ENCODE data around the gene CALM3.

CALM3 gene

DNA sequence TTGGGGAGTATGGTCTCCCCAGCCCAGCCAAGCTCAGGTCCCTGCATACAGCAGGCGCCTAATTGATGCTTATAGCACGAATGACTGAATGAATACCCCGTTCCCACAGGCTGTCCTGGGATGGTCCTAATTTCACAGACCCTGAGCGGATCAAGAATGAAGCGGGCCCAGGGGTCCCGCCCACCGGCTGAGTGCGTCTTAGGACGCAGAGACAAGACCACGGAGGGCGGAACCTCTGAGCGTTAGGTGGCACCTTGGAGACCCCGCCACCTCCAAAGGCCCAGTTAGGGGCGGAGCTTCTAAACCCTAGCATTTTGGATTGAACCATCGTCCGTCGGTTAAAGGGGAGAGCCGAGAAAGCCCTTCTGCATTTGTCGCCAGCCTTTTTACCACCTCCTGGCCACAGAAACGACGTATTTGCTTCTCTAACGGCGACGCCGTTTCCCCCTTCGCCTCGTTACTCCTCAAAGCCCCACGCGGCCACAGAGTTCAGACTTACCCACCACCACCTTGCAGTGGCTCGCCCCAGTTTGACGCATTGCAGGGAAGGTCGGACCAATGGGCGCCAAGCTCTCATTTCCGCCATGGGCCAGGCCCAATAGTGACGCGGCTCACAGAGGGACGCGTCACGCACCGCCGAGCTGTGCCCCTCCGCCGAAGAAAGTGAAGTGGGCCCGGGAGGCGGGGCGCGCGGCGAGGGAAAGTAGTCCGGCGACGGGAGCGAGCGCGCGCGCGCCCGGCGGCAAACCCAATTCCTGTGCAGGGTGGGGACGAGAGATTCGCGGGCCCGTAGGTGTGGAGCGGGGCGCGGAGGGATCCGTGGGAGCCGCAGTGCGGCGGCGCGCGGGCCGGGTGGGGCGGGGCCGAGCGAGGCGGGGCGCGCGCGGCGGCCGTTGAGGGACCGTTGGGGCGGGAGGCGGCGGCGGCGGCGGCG is 479 bp upstream of the CALM3 start:
- DNase-seq: peak; percentile 94

DNA sequence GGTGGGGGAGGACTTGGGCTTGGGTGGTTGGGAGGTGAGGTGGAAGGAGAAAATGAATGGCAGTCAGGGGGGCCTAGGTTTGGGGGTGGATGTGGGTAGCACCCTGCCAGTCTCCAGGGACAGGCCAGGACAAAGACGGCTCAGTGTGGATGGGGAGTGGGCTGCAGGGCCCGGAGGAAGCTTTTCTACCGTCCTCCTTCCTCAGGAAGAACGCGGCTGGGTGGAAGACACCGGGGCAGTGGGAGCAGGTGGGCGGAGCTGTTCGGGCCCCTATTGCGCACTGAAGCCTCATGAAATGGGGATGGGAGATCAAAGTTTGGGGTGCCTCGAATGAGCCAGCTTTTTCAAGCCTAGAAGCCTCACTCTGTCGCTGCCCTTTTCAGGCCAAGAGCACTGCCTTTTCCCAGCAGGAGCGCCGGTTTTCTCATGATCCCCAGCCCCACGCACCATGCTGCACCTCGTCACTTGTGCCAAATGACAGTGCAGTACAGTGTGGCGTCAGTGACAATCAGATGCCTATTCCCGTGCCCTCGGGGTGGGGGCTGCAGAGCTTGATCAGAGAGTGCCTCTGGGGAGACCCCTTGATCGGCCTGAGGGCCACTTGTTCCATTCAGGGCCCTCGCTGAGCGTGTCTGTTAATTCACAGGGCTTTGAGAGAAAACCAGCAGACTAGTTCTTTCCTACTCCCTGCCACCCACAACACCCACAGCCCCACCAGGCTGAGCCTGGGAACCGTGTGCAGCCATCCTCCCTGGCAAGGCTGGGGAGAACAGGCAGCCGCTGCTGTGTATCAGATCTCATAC is 1.5 kb downstream of the CALM3 start:
- no peak for DNase-seq

DNA sequence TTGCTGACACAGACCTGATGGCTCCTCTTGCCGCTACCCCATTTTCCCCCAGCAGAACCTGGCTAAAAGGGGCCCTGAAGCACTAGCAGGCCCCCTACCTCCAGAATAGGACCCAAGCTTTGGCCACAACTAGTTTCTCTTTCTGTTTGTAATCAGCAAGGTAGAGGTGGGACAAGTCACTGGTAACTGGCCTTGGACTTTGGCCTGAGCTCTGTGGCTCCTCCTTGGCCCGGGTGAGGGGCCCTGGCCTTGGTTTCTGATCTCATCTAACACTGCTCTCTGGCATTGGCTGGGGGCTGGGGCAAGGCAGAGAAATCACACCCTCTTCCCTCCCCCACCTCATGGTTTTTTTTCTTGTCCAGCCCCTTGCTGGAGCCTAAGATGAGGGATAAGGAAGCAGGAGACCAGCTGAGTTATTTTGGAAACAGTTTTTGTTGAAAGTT is 2.1 kb downstream of the CALM3 start:
- no peak for DNase-seq

DNA sequence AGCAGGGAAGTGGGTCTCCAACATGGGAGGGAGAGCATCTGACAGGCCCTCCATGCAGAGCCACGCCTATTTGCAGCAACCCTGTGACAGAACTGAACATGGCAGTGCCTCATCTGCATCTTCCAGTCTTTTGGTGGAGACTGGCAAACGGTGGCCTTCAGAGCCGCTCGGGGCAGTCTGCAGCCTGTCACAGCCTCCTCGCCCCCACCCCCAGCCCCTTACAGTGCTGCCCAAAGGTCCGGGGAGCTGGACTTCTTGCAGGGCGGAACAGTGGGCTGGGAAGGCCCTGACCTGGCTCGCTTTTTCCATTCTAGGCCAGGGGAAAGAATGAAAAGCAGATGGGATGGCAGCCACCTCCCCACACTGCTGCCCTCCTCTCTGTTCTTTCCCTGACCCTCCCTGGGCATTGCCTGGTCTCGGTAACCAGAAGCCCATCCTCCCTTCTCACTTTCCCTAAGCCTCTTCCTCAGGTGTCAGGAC is 2.7 kb downstream of the CALM3 start:
- no peak for DNase-seq

DNA sequence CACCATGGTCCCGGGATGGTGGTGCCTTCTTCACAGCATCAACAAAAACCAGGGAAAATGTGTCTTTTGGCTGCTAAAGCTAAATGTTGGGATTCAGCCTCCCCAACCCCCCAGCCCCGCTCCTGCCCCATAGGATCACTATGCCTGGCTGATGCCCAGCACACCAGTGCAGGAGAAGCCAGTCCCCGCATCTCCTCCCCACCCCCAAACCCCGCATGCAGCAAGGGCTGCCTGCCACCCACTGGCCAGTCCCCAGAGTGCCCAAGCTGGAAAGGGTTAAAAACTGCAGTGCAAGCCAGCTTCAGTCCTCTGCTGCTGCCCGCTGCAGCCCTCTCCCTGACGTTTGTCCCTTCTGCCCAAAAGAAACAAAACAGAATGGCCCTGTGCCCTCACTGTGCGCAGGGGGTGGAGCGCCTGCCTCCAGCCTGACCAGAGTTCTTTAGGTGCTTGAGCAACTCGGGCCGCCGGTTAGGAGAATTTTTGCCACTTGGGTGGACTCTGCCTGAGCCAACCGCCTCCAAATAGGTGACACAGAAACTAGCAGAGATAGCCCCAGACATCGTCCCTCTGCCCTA is 3.7 kb downstream of the CALM3 start:
- no peak for DNase-seq

DNA sequence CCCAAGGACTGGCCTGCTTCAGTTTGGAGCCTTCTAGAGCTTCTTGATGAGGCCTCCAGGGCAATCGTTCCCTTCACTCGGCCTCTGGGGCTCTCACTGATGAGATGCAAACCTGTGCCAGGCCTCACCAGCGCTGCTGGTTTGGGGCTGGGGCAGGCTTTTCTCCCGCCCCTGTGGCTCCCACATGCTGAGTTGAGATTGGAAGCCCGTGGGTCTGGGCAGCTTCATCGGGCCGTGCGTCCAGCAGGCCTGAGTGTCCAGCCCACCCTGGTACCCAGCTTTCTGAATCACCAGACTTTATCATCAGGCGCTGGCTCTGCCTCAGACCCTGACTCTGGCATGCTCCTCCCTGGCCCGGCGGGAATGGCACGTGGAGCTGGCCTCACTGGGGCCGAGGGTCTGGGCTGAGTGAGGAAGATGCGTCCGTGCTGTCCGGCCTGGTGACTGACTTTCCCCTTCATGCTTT is 4.3 kb downstream of the CALM3 start:
- DNase-seq: no peak

DNA sequence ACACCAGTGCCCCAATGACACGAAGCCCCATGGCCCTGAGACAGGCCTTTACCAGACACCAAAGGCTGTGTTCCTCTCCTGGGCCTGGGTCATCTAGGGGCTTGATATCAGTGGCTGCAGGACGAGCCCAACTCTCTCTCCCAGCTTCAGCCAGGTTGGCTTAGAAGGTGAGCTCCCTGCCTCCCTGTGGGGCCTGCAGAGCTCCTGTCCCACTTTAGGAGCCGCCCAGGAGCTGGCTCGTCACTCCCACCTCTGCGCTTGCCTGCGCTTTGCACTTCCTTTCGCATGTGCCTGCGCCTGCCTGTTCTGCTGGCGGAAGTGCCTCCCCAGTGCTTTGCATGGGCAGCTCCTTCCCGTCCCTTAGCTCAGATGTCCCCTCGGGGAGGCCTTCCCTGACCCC is 4.9 kb downstream of the CALM3 start:
- no peak for DNase-seq

DNA sequence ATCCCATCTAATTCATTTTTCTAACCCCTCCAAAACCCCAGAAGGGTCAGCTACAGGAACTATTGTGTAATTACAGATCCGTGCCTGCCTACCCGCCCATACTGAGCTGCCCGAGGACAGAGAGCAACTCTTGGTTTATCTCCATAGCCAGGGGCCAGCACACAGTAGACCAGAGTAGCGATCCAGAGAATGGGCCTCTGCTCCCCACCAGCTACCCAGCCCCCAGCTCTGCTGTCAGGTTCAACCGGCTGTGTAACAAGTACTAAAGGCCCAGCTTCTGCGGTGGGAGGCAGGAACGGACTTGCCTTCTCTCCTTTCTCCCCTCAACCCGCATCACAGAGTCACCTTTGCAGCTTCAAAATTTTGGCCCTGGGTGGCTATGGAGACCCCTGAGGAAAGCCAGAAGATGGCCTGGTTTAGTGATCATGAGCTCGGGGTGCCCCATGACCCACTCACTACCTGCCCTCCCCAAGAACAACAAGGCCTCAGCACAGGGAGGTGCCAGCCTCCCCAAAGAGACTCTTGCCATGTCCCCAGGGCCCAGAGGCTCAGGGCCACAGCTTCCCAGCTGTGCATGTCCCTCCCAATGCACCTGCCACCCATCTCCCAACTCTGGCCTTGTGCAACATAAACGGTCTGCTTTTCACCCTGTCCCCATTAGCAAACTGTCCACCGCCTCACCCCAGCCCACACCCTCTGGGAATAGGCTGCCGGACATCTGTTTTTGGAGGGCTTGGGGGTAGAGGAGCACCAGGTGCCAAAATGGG is 5.7 kb downstream of the CALM3 start:
- DNase-seq: no peak

DNA sequence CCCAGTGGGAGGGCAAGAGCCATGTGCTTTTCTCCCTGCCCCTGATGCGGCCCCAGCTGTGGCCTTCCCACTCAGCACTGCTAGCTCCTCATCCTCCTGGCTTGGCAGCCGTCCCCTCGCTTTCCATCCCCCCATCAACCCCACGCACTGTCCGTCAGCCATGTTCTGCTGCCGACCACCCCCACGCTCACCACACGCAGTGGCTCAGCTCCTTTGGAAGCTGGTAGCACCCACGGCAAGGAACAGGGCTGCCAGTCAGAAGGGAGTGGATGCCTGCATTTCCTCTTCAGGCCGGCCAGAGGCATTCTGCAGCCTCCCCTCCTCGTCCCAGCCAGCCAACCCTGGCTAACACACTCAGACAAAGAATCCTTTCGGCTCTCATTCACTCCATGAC is 6.3 kb downstream of the CALM3 start:
- DNase-seq: no peak

DNA sequence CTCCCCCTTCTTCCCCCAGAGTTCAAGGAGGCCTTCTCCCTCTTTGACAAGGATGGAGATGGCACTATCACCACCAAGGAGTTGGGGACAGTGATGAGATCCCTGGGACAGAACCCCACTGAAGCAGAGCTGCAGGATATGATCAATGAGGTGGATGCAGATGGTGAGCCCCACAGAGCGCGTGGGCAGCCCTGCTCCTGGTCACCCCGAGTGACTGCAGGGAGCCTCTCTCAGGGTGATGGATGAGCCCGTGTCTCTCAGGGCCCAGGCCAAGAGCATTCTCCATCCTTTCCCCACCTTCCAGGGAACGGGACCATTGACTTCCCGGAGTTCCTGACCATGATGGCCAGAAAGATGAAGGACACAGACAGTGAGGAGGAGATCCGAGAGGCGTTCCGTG is 7.0 kb downstream of the CALM3 start:
- no peak for DNase-seq

DNA sequence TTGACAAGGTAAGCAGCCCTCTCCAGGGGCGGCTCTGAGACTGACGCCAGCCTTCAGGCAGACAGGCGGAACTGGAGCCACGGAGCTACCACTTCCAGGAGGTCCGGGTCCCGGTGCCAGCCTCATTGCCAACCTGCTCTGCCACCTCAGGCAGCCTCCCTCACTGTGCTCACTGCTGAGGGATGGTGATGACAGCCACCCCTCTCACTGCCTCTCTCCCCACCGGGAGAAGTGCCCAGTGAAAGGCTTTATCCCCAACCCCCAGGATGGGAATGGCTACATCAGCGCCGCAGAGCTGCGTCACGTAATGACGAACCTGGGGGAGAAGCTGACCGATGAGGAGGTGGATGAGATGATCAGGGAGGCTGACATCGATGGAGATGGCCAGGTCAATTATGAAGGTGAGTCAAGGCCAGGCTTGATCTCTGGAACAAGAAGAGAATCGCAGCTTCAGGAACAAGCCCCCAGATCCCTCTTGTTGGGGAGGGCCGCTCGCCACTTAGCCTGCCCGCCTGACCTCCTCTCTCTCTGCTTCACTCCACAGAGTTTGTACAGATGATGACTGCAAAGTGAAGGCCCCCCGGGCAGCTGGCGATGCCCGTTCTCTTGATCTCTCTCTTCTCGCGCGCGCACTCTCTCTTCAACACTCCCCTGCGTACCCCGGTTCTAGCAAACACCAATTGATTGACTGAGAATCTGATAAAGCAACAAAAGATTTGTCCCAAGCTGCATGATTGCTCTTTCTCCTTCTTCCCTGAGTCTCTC is 7.6 kb downstream of the CALM3 start:
- no peak for DNase-seq

DNA sequence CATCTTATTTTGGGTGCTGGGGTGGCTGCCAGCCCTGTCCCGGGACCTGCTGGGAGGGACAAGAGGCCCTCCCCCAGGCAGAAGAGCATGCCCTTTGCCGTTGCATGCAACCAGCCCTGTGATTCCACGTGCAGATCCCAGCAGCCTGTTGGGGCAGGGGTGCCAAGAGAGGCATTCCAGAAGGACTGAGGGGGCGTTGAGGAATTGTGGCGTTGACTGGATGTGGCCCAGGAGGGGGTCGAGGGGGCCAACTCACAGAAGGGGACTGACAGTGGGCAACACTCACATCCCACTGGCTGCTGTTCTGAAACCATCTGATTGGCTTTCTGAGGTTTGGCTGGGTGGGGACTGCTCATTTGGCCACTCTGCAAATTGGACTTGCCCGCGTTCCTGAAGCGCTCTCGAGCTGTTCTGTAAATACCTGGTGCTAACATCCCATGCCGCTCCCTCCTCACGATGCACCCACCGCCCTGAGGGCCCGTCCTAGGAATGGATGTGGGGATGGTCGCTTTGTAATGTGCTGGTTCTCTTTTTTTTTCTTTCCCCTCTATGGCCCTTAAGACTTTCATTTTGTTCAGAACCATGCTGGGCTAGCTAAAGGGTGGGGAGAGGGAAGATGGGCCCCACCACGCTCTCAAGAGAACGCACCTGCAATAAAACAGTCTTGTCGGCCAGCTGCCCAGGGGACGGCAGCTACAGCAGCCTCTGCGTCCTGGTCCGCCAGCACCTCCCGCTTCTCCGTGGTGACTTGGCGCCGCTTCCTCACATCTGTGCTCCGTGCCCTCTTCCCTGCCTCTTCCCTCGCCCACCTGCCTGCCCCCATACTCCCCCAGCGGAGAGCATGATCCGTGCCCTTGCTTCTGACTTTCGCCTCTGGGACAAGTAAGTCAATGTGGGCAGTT is 8.6 kb downstream of the CALM3 start:
- DNase-seq: no peak

DNA sequence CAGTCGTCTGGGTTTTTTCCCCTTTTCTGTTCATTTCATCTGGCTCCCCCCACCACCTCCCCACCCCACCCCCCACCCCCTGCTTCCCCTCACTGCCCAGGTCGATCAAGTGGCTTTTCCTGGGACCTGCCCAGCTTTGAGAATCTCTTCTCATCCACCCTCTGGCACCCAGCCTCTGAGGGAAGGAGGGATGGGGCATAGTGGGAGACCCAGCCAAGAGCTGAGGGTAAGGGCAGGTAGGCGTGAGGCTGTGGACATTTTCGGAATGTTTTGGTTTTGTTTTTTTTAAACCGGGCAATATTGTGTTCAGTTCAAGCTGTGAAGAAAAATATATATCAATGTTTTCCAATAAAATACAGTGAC is 9.3 kb downstream of the CALM3 start:
- no peak for DNase-seq

DNA sequence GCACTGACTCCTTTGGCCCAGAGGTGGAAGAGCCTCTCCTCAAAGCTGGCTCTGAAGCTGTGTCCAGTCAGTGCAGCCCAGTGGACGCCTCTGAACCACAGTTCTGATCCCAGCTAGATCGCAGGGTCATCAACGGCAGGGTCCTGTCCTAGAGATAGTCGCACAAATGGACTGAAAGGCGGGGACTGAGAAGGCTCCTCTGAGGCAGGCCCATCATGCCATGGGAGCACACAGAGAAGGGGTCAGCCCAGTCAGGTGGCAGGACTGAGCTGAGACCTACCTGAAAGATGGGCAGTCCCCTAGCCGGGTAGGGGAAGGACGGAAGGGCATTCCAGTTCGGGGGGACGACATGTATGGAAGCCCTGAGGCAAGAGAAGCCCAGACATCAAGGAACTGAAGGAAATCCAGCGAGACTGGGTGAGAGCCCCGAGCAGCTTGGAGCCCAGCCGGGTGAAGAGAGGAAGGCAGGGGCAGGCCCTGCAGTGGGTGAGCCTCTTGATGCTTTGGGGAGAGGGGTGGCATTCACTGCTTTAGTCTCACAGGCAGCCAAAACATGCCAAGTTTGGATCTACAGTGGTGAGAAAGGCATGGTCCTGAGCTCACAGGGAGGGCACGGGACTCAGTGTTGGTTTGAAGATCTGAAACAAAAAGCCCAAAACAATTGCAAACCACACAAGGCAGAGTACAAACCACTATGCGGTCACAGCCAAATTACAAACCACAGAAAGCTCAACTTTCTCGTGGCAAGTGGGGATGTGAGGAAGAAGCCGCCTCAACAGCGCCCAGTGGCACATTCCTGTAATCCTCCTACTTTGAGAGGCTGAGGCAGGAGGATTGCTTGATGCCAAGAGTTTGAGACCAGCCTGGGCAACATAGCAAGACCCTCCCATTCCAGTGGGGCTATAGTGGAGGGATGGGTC is 10.0 kb downstream of the CALM3 start:
- DNase-seq: peak; percentile 19

DNA sequence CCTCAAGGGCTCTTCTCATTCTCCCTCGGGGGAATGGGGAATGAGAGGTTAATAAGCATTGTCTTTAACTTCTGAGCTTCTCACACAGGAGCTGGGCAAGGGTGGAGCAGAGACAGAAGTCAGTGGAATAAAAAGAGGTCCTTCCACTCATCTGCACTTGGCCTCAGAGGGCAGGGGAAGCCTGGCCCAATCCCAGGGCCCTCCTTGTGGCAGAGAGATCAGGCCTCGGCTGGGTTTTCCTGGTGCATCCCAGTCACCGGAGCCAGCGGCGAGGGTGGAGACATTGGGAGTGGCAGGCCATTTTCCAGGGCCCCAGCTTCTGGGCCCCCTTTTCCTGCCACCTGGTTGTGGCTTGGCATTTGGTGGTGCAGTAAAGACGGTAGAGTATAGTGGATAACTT is 10.6 kb downstream of the CALM3 start:
- no peak for DNase-seq

DNA sequence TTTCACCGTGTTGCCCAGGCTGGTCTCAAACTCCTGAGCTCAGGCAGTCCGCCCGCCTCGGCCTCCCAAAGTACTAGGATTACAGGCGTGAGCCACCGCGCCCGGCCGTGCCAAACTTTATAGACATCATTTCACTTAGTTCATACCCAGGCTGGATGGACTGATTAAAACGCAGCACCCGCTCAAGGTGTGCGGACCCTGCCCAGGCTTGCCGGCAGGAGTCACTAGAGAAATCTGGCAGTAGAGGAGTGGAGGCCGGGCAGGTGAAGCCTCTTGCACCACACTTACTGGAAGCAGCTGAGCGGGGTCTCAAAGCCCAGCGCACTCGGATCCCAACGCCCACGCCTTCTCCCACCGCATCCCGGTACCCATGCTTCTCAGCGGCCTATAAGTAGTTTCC is 12.4 kb downstream of the CALM3 start:
- DNase-seq: no peak

DNA sequence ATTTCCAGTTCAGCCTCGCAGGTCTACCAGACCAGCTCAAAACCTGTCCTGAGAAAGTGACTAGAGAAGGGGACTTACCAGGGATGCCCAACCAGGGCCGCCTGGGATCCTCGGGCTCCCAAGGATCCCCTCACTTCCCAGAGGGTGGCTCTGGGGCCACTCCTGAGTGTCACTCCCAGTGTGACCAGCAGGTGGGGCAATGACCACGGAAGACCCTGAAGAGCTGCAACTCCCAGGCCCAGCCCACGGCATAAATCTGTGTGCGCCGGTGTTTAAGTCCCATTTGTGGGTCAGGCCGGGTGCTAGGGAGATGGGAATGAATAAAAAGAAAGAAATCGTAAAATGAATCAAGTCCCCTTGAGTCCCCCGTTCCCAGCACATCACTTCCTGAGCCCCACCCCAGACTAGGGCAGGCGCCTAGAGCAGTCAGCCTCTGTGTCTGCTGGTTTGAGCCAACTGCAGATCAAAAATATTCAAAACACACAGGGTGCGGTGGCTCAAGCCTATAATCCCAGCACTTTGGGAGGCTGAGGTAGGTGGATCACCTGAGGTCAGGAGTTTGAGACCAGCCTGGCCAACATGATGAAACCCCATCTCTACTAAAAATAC is 13.1 kb downstream of the CALM3 start:
- peak; percentile 80 for DNase-seq

DNA sequence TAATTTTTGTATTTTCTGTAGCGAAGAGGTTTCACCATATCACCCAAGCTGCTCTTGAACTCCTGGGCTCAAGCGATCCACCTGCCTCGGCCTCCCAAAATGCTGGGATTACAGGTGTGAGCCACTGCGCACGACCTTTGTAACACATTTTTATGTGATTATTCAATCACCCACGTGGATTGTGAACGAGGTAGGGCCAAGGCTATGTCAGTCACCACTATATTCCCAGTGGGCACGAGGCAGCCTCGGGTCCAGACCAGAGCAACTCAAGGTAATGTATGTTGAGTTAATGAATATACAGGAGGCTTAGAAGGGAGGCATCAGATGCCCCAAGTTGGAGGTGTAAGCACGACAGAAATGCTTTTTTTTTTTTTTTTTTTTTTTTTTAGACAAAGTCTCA is 14.8 kb downstream of the CALM3 start:
- no peak for DNase-seq

DNA sequence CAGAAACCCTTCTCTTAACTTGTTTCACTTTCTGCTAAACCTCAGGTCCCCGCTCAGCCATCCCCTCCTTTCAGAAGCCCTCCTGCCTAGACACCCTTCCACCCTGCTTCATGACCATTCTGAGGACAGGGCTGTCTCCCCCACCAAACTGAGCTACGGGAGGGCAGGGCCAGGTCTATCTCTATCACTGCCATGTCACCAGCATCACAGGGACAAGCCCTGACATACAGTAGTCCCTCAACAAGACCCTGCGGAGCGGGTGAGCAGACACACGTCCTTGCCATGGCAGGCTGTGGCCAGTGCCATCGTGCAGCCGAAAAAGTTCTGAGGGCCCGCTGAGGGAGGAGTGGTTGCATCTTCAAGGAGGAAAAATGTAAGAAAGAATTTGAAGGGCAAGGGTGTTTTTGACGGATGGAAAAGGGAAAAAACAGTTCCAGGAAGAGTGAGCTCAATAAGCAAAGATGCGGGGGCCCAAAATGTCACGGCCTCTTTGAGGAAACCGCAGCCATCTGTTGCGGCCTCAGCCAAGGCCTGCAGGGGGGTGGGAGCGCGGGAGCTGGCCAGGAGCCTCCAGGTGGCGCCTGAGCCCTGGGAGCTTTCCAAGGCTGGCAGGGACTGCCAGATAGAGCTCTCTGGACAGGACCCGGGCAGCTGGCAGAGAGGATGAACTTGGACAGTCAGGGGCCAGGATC is 15.6 kb downstream of the CALM3 start:
- peak; percentile 47 for DNase-seq

All from CD4-positive, alpha-beta T cell treated with Interferon gamma for 1 hour (primary cell).